GM19324 (cell line): ENCODE measurements around the gene VTI1A.
"Not testable (repeated sequence)": the region's sequence is repeated elsewhere in the genome, so short reads cannot be mapped to it uniquely, and the experiment has no call there.

Source experiments
- ATAC-seq: cut with Tn5 transposase; IDR thresholded peaks from one replicate; pipeline ENCODE4 v1.9.1; 2021; ENCODE audit warnings: mild to moderate bottlenecking, moderate library complexity; ENCODE audit not compliant: unreplicated experiment, low FRiP score

The VTI1A gene

DNA sequence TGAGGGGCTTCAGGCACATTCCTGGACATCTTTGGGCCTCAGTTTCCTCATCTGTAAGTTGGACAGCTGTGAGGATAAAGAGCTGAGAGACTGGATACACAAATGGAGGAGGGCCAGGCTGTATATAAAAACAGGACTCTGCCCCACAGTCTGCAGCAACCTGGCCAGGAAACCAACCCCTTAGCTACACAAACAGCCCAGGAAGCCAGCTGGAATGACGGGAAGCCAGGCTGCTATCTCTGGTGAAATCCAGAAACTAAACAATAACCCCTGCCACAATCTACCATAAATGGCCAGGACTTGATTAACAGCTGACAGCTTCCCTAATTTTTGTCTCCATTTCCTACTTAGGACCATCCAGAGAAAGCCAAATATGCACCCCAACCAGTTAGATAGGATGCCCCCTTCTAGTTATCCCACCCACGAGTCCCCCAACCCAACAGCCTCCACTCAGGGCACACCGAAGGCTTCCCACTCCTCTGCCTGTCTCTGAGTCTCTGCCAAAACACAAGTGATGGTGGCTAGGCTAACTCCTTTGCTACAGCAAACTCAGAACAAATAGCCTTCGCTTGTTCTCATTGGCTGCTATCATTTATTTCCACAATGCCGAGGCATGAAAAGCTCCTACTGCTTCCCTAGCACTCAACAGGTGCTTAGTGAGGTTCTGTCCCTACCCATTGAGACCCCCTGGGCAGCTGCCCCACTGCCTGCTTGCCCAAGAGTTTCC, 393.1 kb downstream of the VTI1A start:
- no peak for ATAC-seq

- ATAC-seq: no peak
These were observed 394.5 kb downstream of the VTI1A start for GRCh38 chr10:112841549-112841948.

GRCh38 chr10:112842832-112843360, 395.9 kb downstream of the VTI1A start:
- ATAC-seq: peak; percentile 73

DNA sequence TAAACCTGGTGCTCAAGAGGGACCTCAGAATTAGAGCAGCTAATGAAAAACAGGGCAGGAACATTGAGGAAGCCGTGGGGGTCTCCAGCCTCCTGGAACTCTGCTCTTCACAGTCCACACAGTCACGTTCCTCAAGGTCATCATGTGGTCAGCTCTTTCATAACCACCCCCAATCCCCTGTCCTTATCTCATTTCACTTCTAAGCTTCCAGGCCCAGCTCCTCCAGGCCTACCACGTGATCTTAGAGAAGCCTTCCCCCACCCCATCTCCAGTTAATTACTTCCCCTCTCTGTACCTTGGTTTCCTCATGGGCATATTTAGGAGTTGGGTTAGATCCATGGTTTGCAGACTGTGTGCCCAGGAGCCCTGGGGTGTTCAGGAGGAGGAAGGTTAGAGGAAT, 396.6 kb downstream of the VTI1A start:
- no peak for ATAC-seq

DNA sequence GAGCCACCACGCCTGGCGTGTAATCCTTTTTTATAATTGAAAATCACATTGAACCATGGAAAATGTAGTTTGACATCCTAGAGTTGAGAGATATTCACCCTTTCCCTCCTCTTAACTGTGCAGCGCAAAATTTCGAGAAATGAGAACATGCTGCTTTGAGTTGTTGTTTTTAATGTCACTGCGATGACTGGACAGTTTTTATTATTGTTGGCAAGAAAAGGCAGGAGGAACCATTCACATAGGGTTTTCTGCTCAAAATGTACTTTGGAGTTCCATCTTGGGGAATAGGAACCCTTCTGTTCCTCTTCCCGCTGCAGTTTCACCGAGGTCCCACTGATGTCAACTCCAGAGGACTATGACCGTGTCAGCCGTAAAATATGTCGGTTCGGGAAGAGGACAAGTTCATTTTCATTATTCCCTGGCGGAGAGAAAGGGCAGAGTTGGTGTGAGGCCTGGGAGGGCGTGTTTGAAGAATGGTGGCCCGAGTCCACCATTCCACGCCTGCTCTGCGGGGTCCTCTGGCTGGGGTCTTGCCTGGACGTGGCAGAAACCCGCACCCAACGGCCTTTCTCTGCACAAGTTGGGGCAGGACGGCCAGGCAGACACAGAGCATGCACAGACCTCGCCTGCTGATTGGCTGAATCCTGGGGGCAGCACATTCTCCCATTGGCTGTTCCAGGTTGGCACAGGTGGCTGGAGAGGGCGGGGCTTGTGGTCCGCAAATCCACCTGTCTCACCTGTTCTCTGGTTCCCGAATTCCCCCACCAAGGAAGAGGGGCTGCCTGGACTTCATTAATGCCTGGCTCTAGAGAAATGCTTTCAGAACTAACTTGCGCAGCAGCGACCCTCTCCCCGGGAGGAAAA, 397.9 kb downstream of the VTI1A start:
- no peak for ATAC-seq

GRCh38 chr10:112847778-112848177, 400.8 kb downstream of the VTI1A start:
- no peak for ATAC-seq

DNA sequence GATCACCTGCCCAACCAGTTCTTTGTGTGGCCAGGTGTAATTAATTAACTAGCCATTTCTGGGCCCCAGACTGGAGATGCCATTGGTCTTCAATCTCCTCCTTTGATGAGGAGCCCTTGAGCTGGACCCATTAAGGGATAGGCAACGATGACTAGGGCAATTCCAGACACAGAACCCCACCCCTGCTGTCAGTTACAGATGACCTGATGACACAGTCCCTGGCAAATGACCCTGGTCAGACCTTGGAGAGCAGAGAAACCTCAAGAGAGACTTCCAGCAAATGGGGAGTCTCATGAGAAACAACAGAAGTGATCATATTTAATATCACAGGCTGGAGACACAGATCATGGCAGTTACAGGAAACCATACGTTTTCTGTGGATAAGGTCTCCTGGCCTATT, 401.2 kb downstream of the VTI1A start:
- no peak for ATAC-seq

GRCh38 chr10:112848868-112849430, 401.9 kb downstream of the VTI1A start:
- ATAC-seq: no peak

- no peak for ATAC-seq
These were observed 402.5 kb downstream of the VTI1A start for GRCh38 chr10:112849546-112849945.

GRCh38 chr10:112851181-112851580, 404.2 kb downstream of the VTI1A start:
- no peak for ATAC-seq

DNA sequence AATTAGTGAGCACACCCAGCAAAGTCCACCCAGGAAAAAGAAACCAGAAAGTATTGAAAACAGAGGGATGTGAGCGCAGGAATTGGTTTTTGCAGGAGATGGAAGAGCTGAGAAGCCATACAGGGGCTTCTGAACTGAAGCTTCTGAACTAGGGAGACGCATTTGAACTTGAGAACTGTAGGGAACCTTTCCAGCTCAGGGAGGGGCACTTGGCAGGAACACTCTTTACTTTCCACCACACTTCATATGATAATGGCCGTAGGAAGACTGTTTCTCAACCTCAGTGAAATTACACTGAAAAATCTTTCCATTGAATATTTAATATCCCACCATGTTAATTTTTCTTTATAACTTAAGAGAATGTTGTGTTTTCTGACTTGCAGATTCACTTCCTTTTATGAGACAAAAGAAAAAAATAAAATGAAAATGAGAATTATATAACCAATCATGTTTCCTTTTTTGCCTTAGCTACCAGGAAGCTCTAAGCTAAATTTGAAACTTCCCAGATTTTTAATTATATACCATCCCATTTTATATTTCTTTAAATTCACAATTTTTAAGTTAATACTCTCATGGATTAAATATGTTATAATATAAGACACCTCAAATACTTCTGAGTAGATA, 404.7 kb downstream of the VTI1A start:
- ATAC-seq: no peak

DNA sequence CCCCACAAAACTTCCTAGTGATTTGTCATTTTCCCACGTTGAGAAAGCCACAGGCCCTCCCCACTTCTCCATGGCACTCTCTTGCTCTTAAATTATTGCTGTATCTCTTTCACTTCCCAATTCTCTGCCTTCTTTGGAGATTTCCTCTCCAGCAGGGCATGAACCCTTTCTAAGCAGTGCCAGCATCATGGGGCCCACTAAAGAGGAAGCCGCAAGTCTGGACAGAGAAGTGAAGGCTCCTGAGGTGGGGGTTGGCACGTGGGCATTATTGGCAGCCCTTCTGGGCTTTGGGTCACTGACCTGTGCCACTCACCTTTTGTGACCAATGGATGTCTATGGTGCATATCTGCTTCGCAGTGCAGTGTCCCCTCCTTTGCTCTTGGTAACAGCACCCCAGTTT, 405.3 kb downstream of the VTI1A start:
- ATAC-seq: no peak

DNA sequence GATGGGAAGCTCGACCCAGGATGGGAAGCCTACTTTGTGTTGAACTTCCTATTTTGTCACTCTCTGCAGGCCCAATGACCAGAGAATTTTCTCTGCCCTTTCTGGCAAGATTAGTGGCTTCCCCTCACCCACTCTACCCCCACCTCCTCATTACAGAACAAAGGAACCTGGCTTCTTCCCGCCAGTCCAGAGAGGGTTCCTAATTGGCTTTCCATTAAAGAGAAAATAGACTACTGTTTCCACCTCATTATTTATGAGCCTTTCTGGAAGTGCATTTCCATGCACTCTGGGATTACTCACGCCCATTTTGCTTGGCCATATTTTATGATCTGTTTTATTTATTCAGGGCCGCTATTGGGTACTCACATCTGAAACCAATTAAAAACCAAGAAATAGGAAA, 408.1 kb downstream of the VTI1A start:
- no peak for ATAC-seq

- ATAC-seq: no peak
These were observed 410.5 kb downstream of the VTI1A start for GRCh38 chr10:112857493-112857892.

DNA sequence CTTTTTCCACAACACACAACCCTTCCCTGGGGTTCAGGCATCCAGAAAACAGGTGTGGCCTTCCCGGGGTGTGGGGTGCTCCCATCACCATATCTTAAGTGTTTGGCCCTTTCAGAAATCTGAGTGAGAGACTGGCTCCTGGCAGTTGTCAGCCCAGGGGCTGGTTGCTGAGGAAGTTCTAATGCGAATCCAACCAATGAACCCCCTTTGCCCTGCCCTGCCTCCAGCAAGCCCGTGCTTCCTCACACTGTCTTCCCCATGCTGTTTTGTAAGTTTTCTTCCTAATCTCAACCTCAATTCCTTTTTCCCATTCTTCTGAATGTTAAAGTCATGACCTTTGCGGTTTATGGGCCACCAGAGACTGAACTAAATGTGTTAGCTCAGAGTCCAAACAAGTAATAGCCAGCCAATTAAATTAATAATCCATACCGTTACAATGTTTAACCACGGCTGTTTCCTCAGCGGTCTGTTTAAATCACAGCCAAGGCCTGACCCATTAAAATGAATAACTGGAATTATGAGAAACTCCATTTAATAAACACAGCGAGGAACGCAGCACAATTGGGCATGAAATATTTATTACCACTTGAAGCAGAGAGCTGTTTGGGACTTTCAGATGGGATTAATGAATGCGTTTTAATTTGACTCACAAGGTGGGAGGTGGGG, 412.1 kb downstream of the VTI1A start:
- ATAC-seq: no peak

DNA sequence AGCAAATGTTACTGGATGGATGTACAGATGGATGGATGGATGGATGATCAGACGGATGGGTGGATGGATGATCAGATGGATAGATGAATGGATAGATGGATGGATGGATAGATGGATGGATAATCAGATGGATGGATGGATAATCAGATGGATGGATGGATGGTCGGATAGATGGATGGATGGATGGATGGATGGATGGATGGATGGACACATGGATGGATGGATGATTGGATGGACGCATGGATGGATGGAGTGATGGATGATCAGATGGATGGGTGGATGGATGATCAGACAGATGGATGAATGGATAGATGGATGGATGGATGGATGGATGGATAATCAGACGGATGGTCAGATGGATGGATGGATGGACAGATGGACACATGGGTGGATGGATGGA, 412.8 kb downstream of the VTI1A start:
- no peak for ATAC-seq

- not testable (repeated sequence) for ATAC-seq
These were observed 416.4 kb downstream of the VTI1A start for GRCh38 chr10:112863461-112863860.
